GM19240 (cell line): ENCODE results near the gene ADCY3.
A peak's percentile ranks its signal among the peaks of the same experiment; 100 is the strongest.

ENCODE experiments used
- DNase-seq: peaks from one replicate; pipeline ENCODE4 v3.0.0; 2011; ENCODE audit warnings: low spot score; ENCODE audit not compliant: insufficient read length

The ADCY3 gene

DNA sequence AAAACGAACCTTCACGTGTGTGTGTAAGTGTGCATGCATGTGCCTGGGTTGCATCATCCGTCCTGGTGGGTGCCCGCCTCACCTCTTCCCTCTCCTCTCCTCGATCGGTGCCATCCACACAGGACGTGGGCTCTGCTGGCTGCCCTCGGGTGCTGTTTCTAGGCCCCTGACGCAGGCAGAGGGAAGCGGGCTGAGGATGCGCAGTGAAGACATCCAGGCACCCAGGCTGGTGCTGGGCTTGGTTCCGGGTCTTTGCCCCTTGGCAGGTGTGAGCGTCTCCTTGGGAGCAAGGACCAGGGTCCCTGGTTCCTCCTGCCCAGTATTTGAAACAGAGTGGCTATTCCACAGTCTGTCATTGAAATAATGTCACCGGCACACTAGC is 6.2 kb upstream of the ADCY3 start:
- no peak for DNase-seq

DNA sequence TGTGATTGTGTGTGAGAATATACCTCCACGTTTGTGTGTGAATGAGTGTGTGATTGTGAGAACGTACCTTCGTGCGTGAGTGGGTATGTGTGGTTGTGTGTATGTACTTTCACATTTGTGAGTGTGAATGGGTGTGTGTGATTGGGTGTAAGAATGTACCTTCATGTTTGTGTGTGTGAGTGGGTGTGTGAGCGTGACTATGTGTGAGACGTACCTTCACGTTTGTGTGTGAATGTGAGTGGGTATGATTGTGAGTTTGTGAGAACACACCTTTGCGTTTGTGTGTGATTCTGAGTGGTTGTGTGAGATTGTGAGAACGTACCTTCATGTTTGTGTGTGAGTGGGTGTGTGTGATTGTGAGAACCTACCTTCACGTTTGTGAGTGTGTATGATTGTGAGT is 5.8 kb upstream of the ADCY3 start:
- no peak for DNase-seq

DNA sequence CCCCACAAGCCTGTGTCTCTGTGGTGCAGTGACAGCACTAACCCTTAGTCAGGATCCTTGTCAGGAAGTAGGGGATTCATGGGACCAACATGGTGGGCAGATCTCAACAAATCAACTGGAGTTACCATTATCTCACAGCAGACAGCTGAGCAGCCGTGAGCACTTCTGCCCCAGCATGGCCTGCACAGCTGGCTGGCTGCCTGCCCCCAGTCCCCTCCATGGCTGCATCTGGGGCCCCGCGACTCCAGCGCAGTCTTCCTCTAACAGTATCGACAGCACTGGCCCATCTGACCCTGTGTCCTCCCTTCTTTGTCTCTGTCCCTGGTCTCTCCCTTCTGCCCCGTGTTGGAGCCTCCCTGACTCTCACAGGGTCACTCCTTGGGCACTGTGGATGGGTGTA is 4.7 kb upstream of the ADCY3 start:
- DNase-seq = no peak

DNA sequence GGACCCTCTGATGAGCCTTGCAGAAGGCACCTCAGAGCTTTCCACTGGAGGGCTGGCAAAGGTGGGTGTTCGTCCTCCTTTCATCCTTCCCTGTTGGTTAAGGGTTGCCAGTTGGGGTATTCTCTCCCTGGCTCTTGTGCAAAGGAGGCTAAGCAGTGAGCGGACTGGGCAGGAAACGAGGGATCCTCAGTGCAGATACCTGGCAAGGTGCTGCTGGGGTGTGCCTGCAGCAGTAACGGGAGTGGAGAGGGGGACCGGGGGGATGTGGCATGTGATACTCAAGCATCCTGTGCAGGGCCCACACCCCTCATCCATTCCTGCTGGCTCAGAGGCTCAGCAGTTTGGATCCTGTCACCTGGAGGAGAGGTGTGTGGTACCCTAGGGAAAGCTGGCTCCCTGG is 4.2 kb upstream of the ADCY3 start:
- DNase-seq = no peak

DNA sequence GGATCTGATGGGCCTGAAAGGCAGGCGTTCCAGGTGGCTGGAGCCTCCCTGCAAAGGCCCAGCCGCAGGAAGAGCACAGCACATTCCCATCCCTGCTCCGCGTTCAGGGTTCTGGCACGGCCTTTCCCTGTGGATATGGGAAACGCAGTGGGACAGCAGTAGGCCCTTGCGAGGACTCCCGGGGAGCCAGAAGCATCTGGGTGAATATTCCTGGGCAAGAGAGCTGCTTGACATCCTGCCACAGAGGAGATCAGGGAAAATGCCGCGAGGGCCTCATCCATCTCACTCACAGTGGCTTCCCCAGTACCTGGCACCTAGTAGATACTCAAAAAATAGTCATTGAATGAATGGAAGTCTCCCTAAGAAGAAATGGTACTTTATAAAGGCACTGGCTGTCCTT is 3.1 kb upstream of the ADCY3 start:
- no peak for DNase-seq

DNA sequence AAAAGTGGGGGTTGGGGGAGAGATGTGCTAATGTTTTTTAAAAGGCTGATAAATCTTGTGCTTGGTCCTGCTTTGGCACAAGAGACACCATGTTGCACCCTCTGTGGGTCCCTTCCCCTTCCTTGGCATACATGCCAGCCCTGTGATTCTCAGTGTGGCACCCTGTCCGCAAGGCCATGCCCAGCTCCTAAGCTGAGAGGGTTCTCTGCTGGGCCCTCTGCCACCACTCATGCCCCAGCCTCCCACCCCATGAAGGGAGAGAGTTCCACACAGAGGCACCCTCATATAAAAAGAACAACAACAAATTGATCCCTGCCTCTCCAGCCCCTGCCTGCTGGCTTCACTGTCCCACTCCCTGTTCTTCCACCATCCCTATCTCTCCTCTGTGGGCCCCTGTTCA is 2.5 kb upstream of the ADCY3 start:
- DNase-seq = no peak

DNA sequence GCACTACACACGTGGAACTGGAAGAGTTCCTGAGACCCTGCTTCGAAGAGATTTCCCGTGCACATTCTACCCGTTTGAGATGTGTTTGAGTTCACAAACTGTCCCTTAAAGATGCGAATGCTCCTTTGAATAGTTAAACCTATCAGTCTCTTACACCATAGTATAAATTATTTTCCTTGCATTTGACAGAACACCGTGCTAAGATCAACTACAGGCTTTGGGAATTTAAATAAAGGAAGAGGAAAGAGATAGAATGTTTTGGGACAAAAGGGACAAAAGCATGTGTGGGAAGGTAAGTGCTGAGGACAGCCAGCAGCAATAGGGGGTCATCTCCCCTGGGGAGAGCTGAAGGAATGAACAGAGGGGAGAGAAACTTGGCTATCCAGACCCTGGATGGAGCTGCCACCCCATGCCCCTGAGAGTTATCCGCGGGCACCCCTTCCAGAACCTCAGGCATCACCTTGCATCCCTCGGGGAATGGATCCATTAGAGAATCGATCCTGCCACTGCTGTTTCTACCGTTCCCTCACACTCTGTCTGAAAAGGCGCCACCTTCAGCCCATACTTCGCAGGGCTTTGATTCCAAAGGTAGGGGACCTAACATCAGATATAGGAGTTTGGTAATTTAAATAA is 888 bp upstream of the ADCY3 start:
- DNase-seq = no peak

DNA sequence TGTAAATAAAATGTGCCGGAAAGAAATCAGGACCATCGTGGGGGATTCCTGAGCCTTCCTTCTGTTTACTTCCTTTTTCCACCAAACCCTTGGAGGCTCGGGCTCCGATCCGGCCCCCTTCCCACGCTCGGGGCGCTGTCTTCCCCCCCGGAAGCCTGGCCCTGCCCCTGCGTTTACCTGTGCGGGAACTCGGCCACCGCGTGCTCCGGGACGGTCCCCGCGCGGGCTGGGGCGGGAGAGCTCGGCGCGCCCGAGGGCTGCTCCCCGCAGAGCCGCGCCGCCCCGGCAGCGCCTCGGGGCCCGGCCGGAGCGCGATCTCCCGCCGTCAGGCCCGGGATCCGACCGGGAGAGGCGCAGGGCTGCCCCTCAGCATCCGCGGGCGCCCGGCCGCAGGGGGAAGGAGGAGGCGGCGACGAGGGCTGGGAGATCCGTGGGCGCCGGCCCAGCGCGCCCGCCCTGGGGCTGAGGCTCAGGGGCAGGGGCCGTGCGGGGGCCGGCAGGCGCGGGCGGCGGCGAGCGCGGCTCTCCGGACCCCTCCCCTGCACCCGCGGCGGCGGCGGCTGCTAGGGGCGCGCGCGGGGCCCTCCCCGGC is 435 bp downstream of the ADCY3 start:
- DNase-seq = peak; percentile 20

DNA sequence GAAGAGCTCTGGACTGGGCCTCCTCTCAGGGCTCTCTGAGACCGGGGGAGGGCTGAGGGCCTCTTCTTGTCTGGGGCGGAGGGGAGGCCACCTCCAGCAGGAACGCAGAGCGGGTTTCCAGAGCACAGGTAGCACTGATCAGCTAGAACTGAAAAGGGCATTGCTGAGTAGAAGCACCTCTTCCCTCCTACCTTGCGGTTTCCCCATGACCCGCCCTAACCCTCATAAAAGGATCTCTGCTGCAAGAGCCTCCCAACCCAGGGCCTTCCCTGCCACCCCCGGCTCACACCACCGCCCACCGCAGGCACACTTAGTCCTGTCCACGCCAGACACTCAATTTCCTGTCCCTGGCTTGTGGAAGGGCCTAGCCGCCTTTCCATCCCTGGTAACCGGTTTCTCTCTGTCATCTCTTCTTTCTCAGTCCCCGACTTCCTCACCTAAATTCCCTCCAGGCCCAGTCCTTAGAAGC is 966 bp downstream of the ADCY3 start:
- peak; percentile 46 for DNase-seq

DNA sequence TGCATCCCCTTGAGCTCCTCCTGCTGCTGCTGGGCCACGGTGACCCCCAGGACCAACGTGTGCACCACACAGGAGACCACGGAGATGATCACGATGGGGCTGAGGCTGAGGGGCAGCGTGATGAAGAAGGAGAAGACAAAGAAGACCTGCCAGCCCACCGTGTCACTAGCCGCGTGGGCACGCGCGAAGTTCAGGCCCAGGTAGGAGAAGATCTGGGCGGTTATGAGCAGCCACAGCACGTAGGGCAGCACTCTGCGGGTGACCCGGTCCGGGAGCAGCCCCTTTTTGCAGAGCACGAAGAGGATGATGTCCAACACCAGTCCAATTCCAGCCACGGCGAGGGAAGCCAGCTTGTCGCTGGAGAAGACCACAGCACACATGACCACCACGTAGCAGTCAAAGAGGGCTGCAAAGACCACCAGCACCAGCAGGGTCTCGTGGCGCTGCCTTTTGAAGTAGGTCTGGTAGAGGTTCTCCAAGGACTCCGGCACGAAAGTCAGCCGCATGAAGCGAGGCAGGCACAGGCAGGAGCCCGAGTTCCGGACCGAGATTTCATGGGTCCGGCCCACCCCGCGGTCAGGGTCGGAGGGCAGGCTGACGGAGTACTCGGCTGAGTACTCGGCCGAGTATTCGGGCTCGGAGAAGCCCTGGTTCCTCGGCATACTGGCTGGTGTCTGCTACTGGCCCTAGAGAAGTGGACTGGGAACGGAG is 1.6 kb downstream of the ADCY3 start:
- DNase-seq = no peak

DNA sequence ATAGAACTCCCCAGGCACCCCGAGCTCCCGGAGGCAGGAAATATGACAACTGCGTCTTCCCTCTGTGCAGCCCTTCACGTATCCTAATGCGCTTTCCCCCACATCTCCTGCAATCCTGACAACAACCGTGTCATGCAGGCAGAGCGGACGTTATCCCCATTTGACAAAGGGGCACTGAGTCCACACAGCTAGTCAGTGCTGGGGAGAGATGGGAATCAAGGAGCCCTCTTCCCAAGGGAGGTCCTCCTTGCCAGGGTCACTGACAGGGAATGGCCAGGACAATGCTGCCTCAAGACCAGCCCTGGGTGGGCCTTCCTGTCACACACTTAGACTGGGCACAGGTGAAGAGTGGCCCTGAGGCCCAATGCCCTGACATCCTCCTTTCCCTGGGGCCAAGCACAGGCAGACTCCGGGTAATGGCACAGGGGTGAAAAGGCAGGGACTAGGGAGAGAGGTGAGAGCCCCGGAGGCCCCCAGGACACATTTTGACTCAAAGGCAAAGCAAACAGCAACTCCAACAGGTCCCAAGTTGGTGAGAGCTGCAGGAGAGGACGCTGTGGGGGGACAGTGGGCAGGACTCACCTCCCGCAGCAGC is 2.2 kb downstream of the ADCY3 start:
- no peak for DNase-seq

DNA sequence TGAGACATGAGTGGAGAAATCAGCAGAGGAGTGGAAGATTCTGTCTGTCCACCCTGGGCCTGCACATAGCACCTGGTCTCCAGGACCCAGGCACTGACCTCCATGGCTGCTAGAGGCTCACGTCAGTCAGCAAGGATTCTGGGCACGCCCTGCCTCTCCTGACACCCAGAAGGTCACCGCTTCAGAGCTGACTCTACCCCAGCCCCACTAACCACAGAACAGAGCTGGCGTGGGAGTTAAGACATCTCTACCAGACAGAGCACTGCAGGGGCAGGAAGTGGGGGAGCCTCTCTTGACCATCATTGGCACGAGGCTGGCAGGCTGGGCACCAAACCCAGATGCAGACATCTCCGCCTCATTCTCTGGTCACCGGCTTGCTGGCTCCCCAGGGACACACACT is 3.0 kb downstream of the ADCY3 start:
- peak; percentile 38 for DNase-seq

DNA sequence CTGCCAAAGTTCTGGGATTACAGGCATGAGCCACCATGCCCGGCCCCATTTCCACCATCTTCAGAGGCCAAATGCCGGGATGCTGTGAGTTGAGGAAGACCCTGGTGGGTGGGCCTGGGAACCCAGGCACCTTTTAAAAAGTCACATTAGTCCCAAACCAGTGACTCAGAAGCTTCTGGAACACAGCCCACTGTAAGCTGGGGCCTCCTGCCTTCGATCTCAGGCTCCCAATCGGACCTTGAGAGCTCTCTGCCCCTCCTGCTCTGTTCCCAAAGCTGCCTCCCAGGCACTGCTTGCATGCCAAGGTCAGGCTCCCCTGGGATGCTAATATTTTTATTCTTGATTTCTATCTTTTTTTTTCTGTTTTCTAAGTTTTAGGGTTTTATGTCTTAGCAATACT is 4.2 kb downstream of the ADCY3 start:
- DNase-seq = no peak

DNA sequence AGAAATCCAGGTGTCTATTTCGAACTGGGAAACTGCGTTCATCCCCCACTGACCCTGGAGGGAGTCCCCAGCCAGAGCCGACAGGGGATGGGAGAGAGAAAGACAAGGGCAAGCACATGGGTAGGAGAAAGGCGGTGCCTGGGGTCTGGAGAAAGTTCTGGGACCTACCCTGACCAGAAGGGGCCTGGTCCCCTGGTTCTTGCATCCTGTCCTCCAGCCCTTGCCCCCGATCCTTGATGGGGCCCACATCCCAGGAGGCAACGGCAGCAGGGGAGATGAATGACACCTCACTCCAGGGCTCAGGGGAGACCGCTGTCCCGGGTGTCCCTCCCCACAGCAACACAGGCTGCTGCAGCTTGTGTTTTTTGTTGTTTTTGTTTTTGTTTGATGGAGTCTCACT is 4.9 kb downstream of the ADCY3 start:
- DNase-seq = no peak

DNA sequence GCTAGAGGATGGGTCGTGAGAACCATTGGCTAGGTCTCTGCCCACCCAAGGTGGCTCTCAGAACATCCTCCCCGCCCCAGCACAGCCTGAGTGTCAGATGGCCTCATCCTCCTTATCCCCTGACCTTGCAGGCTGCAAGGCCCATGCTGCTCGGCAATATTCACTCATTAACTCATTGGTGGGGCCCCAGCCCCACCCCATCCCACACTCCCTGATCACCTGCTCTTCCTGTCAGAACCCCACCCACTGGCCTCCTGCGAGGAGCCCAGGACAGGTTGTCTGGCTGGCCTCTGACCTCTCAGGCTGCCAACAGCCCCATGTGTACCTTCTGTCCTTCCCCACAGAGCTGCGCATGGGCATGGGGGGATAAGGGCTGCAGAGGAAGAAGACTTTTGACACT is 5.3 kb downstream of the ADCY3 start:
- no peak for DNase-seq

DNA sequence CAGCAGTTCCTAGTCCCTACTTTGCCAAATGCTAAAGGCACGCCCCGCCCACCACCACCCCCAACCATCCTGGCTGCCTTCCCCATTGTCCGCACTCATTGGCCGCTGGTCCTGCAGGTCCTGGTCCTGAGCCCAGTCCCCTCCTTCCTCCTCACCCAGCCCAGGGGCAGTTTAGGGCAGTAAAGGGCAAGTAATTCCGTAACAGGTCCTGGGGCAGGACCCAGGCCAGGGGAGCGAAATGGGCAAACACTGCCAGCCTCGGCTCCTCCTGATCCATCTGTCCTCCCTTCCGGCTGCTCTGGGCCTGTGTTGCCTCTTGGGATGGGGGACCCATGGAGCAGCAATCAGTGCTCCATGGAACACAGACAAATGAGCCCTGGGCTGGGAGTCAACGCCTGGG is 6.1 kb downstream of the ADCY3 start:
- DNase-seq = no peak

DNA sequence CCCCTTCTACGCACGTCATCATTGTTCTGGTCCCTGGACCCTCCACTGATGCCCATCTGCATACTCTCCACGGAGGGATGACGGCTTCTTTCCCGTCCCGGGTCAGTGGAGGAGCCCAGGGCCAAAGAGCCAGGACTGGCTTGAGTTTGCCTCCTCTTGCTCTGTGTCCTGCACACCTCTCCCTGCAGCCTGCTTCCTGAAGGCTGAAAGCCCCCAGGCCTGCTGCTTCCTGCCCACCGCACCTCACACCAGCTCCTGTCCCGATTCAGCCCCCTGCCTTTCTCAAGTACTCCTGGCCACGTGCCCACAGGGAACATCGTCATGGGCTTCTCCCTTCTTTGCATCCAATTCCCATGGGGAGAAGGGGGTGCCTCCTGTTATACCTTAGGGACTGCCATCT is 7.1 kb downstream of the ADCY3 start:
- DNase-seq = no peak

DNA sequence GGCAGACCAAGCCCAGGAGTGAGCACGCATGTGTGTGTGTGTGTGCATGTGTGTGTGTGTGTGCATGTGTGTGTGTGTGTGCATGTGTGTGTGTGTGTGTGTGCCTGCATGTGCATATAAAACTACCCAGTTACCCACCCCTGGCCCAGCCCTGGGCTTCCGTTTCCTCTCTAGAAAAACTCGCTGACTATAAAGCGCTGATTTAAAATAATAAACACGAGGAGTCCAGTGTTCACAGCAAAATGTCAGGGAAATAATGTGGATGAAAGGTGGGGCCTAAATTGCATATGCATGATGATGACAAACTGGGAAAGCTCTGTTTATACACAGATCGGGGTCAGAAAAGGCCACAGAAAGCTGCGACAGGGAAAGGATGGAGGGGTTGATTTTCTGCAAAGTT is 7.5 kb downstream of the ADCY3 start:
- DNase-seq = no peak

DNA sequence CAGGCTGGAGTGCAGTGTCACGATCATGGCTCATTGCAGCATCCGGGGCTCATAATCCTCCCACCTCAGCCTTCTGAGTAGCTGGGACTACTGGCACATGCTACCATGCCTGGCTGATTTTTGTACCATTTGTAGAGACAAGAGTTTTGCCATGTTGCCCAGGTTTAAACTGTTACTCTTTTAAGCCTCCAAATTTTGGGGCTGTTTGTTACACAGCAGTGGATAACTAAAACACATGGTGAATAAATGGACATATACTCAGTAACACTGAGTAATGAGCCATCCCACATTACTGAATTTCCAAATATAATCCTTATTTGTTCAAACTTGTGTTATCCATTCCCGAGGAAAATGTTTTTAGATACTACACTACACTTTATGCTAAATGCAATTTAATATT is 9.8 kb downstream of the ADCY3 start:
- no peak for DNase-seq

DNA sequence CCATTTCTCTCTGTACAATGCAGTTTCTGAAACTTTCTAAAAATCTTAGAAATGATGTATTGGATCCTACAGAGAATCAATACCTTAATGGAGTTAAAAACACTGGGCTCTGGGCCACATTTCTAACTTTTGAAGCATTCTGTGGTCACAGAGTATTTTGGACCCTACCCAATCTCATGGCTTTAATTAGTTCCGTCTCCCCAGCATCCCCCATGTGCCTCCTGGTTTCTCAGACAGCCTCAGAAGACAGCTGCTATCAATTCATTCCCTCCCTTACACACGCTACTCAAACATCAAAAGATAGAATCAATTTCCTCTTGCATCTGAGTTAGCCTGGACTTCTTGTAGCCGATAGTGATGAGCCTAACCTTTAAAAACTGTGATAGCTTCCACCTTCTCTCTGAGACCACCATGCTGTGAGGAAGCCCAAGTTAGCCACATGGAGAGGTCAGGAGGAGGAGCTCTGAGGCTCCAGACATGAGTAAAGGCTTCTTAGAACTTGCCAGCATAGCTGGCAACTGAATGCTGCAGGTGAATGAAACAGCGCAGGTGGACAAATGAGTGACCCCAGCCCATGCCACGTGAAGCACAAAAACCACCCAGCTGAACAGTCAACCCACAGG is 10.4 kb downstream of the ADCY3 start:
- no peak for DNase-seq

DNA sequence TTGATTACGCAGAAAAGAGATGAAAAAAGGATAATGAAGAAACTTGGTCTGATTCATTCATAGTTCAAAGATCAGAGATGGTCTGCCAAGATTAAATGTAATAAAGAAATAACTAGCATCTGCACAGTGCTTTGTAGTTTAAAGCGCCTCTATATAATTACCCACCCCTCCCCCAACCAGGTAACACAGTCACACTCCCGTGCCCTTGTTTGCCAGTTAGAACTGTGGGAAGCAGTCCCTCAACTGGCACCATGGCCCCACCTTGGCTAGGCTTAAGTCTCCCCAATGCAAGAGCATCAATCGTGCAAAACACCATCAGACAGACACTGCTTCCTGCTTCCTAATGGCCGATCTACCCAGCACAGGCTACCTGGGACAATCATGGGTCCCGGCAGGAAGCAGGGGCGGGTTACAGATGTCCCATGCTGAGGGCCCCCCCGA is 11.6 kb downstream of the ADCY3 start:
- no peak for DNase-seq

DNA sequence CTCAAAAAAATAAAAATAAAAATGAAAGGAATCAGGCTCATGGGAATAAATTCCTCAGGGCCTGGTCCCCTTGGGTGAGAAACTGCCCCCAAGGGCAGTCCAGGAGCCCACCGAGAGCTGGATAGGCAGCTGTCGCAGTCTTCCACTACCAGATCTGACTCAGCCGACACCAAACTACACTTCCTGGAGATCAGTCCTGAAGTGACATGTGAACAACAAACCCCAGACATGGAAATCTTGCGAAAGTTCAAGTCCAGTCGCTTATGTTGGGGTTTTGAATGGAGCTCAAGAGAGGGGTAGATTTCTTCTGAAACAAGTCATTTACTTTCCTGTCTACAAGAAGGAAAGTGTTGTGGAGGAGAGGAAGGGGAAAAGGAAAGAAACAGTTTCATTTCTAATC is 12.9 kb downstream of the ADCY3 start:
- DNase-seq = no peak
